Mesothelial cell of epicardium (in vitro differentiated cells): ENCODE data around the gene CZIB. TPM values are rescaled to one million over a fixed set of nuclear protein-coding genes. Genes with fewer than 3 reads are reported as not detected.

Source experiments
- DNase-seq, 2 experiments: peaks; one replicate each; pipeline ENCODE4 v3.0.0; 2021; ENCODE audit warnings: low spot score in 2 of 2; ENCODE audit not compliant: unreplicated experiment in 2 of 2
- H3K27ac Mint-ChIP-seq: 2 replicates; pipeline ENCODE4 v1.8.0; 2021; ENCODE audit warnings: mixed read lengths
- H3K27me3 Mint-ChIP-seq: 2 replicates; pipeline ENCODE4 v1.8.0; 2021; ENCODE audit warnings: low read depth, mixed read lengths
- H3K36me3 Mint-ChIP-seq: 2 replicates; pipeline ENCODE4 v1.8.0; 2021; ENCODE audit warnings: mixed read lengths
- H3K4me1 Mint-ChIP-seq: 2 replicates; pipeline ENCODE4 v1.8.0; 2021; ENCODE audit warnings: mixed read lengths
- H3K4me3 Mint-ChIP-seq: 2 replicates; pipeline ENCODE4 v1.8.0; 2021; ENCODE audit warnings: mild to moderate bottlenecking, moderate library complexity, mixed read lengths
- H3K9me3 Mint-ChIP-seq: 2 replicates; pipeline ENCODE4 v1.8.0; 2021; ENCODE audit warnings: mixed read lengths
- total RNA-seq: library from RNA; stranded (reverse); gene quantifications from 3 replicates; pipeline ENCODE4 v1.2.1, GENCODE V29; 2021
- TF ChIP-seq, protein P1 (sequence below): fragments of 200-600 bp; sonication (generic); IDR thresholded peaks from one replicate; pipeline ENCODE4 v1.5.0; 2021; ENCODE audit warnings: antibody characterized with exemption; ENCODE audit not compliant: unreplicated experiment

CZIB gene
- total RNA-seq, 1 donor from 2014 or later: 61.0 TPM

DNA sequence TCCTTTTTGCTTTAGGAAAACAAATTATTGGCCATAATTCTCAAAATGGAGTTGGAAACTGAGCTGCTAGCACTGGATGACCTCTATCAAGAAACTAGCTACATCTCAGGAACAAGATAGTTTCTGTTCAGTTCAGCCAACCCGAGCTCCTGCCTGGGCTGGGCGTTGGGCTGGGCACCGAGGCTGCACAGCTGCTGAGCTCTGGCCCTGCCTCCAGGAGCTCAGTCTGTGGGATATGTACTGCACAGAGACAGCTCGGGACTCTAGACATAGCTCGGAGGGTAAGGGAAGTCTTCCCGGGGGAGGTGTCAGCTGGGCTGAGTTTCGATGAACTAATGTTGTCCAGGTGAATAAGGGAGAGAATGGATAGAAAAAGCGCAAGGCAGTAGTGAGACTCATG is 53.5 kb downstream of the CZIB start:
- Mint-ChIP-seq H3K27me3 (peaks cover 16% of the 10 kb centered on the region), H3K27ac (no peak overlapping the region), H3K4me1 (no peaks in the 10 kb centered on the region), H3K9me3 (no peaks in the 10 kb centered on the region), H3K4me3 (no peak overlapping the region), H3K36me3 (no peaks in the 10 kb centered on the region)
- TF ChIP-seq, protein P1, sequence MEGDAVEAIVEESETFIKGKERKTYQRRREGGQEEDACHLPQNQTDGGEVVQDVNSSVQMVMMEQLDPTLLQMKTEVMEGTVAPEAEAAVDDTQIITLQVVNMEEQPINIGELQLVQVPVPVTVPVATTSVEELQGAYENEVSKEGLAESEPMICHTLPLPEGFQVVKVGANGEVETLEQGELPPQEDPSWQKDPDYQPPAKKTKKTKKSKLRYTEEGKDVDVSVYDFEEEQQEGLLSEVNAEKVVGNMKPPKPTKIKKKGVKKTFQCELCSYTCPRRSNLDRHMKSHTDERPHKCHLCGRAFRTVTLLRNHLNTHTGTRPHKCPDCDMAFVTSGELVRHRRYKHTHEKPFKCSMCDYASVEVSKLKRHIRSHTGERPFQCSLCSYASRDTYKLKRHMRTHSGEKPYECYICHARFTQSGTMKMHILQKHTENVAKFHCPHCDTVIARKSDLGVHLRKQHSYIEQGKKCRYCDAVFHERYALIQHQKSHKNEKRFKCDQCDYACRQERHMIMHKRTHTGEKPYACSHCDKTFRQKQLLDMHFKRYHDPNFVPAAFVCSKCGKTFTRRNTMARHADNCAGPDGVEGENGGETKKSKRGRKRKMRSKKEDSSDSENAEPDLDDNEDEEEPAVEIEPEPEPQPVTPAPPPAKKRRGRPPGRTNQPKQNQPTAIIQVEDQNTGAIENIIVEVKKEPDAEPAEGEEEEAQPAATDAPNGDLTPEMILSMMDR: no peak
- no peak for DNase-seq

- TF ChIP-seq, protein P1: no peak
- H3K4me1 Mint-ChIP-seq: no peaks in the 10 kb centered on the region
- no peak for DNase-seq
- no peaks in the 10 kb centered on the region for H3K9me3 Mint-ChIP-seq
- H3K36me3 Mint-ChIP-seq: no peaks in the 10 kb centered on the region
- peaks cover 16% of the 10 kb centered on the region for H3K27me3 Mint-ChIP-seq
- no peak overlapping the region for H3K27ac Mint-ChIP-seq
- no peak overlapping the region for H3K4me3 Mint-ChIP-seq
These were observed 54.1 kb downstream of the CZIB start for GRCh38 chr1:53166366-53166765.

DNA sequence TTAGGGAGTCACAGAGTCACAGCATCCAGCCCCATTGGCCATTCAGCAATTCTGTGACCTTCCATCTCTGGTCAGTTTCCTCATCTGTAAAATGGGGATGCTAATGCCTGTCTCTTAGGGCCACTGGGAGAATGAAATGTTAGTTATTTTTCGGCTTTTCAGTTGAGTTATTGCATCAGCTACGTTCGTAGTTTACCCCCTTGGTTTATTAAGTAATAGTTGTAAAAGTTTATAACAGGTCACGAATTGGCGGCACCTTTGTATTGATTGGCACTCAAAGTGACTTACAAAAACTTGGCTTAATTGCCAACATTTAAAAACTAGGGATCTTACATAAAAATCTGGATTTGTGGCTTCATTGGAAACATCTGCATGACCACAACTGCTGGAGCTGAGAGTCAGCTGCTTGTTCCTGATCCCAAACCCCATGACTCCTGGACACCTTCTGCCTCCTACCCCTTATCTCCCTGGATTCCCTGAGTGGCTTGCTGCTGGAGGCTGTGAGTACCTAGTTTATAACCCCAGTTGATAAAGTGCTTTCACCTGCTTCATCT is 54.9 kb downstream of the CZIB start:
- Mint-ChIP-seq H3K27me3 (peaks cover 16% of the 10 kb centered on the region), H3K9me3 (no peaks in the 10 kb centered on the region), H3K4me3 (no peak overlapping the region), H3K36me3 (no peaks in the 10 kb centered on the region), H3K4me1 (no peaks in the 10 kb centered on the region), H3K27ac (no peak overlapping the region)
- no peak for DNase-seq
- TF ChIP-seq, protein P1: no peak

Other genes with a start within 250 kb of the CZIB start
- 4.5 to 4.6 TPM (median 4.6 TPM) in 3 replicates for gene PODN, start 158.4 kb downstream of the CZIB start, total RNA-seq
- gene SLC1A7, start 78.0 kb downstream of the CZIB start, total RNA-seq: 0.09 TPM in 1 of 3 replicates, not detected in the others
- gene CPT2, start 23.8 kb downstream of the CZIB start, total RNA-seq: 15.1 to 16.6 TPM (median 15.5 TPM) in 3 replicates
- gene MAGOH, start 17.9 kb upstream of the CZIB start, total RNA-seq: 57.6 to 61.1 TPM (median 59.0 TPM) in 3 replicates
- gene LRP8, start 107.4 kb upstream of the CZIB start, total RNA-seq: 18.2 to 19.9 TPM (median 19.2 TPM) in 3 replicates
- gene DMRTB1, start 238.8 kb upstream of the CZIB start, total RNA-seq: not detected in 3 replicates